ENCODE results near the gene HRNR. TPM values are rescaled to one million over a fixed set of nuclear protein-coding genes. Genes with fewer than 3 reads are reported as not detected.

HRNR gene
- total and polyA plus RNA-seq, 8 donors, result 0.45 TPM; not detected in 7

DNA sequence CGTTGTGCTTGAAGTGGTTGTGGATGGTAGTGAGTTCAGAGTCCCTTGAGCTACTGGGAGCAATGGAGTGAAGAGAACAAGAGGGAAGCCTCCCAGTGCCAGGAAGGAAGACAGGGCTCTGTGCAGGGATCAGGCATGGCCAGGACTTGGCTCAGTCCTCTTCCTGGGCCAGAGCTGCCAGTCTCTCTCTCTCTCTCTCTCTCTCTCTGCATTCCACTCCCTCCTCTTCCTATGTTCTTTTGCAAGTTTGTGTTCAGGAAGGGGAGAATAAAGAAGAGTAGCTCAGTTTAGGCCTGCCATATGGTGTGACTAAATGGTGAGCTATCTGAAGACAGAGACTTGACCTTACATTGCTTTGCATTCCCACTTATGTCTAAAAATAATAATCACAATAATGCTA is 44.4 kb downstream of the HRNR start:
- Histone ChIP-seq H3K27ac (no peak overlapping the region), H3K4me1 (no peaks in the 10 kb centered on the region), H3K4me3 (no peak overlapping the region), H3K9me3 (no peaks in the 10 kb centered on the region), H3K27me3 (no peaks in the 10 kb centered on the region), H3K36me3 (no peaks in the 10 kb centered on the region)
- 77 to 100% (median 93%) methylated on average over 1 of the region's 1 CpG for WGBS, 5 donors
- no peak for DNase-seq
- intact Hi-C loops (cut with DNase I; ENCODE audit: low total_unique reads), result no loop called here
- no peak for TF ChIP-seq POLR2AphosphoS5 (IDR thresholded peaks at IDR 0.05)
- TF ChIP-seq CTCF (IDR thresholded peaks at IDR 0.05), result no peak
- no peak for TF ChIP-seq EP300 (IDR thresholded peaks at IDR 0.05)
- TF ChIP-seq POLR2A (IDR thresholded peaks at IDR 0.05), result no peak

- H3K27me3 ChIP-seq, result no peaks in the 10 kb centered on the region
- no peak for DNase-seq
- no peak overlapping the region for H3K27ac ChIP-seq
- 45 to 60% (median 55%) methylated on average over 5 of the region's 5 CpGs for WGBS, 5 donors
- no peak overlapping the region for H3K4me3 ChIP-seq
- intact Hi-C loops (cut with DNase I; ENCODE audit: low total_unique reads), result no loop called here
- H3K9me3 ChIP-seq, result no peaks in the 10 kb centered on the region
- H3K4me1 ChIP-seq, result peaks cover 0 to 7% (median 0%) of the 10 kb centered on the region in 4 donors
- H3K36me3 ChIP-seq, result no peaks in the 10 kb centered on the region
- TF ChIP-seq POLR2A (IDR thresholded peaks at IDR 0.05) (no peak), CTCF (IDR thresholded peaks at IDR 0.05) (no peak), EP300 (IDR thresholded peaks at IDR 0.05) (no peak), POLR2AphosphoS5 (IDR thresholded peaks at IDR 0.05) (no peak)
Observed at GRCh38 chr1:152170287-152170905, 53.6 kb downstream of the HRNR start.

DNA sequence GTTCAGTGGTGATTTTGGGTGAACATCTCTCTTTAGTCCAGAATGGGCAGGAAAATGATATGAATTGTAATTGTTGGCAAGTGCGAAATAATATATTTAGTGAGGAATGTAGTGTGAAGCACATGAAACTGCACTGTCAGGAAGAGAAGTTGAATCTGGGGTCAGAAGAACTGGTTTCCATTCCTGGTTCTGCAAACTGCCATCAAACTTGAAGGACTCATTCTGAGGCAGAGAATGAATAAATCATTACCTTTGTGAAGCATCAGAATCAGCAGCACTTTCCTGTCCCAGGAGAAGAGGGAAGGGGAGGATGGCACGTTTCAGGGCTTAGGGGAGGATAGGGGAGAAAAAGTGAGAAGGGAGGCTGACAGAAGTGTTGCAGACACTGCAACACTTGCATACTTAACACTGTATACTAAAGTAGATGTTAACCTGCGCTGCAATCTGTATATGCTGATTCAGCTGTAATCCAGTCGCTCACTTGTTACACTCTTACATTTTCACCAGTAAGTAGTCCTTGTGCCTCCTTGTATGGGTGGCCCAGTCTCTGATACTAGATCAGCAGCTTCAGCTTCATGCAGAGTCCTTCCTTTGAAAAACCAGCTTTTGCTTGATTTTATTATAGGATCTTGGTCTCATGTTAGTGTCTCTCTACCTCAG is 54.5 kb downstream of the HRNR start:
- Histone ChIP-seq H3K9me3 (no peaks in the 10 kb centered on the region), H3K4me3 (no peak overlapping the region), H3K27ac (no peak overlapping the region), H3K36me3 (no peaks in the 10 kb centered on the region), H3K4me1 (peaks cover 0 to 7% (median 0%) of the 10 kb centered on the region in 4 donors), H3K27me3 (no peaks in the 10 kb centered on the region)
- intact Hi-C loops (cut with DNase I; ENCODE audit: low total_unique reads), result no loop called here
- TF ChIP-seq EP300 (IDR thresholded peaks at IDR 0.05), result no peak
- TF ChIP-seq POLR2A (IDR thresholded peaks at IDR 0.05), result no peak
- TF ChIP-seq CTCF (IDR thresholded peaks at IDR 0.05), result no peak
- TF ChIP-seq POLR2AphosphoS5 (IDR thresholded peaks at IDR 0.05), result no peak
- DNase-seq, result no peak
- WGBS, 5 donors, result 68 to 79% (median 72%) methylated on average over 4 of the region's 4 CpGs

- DNase-seq, result no peak
- no peak overlapping the region for H3K4me3 ChIP-seq
- TF ChIP-seq EP300 (IDR thresholded peaks at IDR 0.05) (no peak), CTCF (IDR thresholded peaks at IDR 0.05) (no peak), POLR2AphosphoS5 (IDR thresholded peaks at IDR 0.05) (no peak), POLR2A (IDR thresholded peaks at IDR 0.05) (no peak)
- no peaks in the 10 kb centered on the region for H3K27me3 ChIP-seq
- no peak overlapping the region for H3K27ac ChIP-seq
- intact Hi-C loops (cut with DNase I; ENCODE audit: low total_unique reads), result no loop called here
- no peaks in the 10 kb centered on the region for H3K9me3 ChIP-seq
- H3K4me1 ChIP-seq, result peaks cover 0 to 7% (median 0%) of the 10 kb centered on the region in 4 donors
- H3K36me3 ChIP-seq, result no peaks in the 10 kb centered on the region
- 33 to 68% (median 62%) methylated on average over 1 of the region's 1 CpG for WGBS, 5 donors
Observed at GRCh38 chr1:152168535-152168868, 55.5 kb downstream of the HRNR start.
